Endothelial cell (in vitro differentiated cells): Measurements from ENCODE around the gene DPH1. TPM values are rescaled to one million over a fixed set of nuclear protein-coding genes. Genes with fewer than 3 reads are reported as not detected.

ENCODE experiments used
- DNase-seq: peaks from one replicate; pipeline ENCODE4 v3.0.0; 2021; ENCODE audit warnings: low spot score
- H3K27ac Mint-ChIP-seq: one replicate; pipeline ENCODE4 v1.8.0; 2021; ENCODE audit warnings: mixed read lengths, inconsistent platforms; ENCODE audit not compliant: unreplicated experiment
- H3K27me3 Mint-ChIP-seq: one replicate; pipeline ENCODE4 v1.8.0; 2021; ENCODE audit warnings: mild to moderate bottlenecking, moderate library complexity, mixed read lengths, inconsistent platforms; ENCODE audit not compliant: unreplicated experiment
- H3K36me3 Mint-ChIP-seq: one replicate; pipeline ENCODE4 v1.8.0; 2021; ENCODE audit warnings: mild to moderate bottlenecking, low read depth, mixed read lengths, inconsistent platforms; ENCODE audit not compliant: unreplicated experiment
- H3K4me1 Mint-ChIP-seq: one replicate; pipeline ENCODE4 v1.8.0; 2021; ENCODE audit warnings: mild to moderate bottlenecking, mixed read lengths, inconsistent platforms; ENCODE audit not compliant: unreplicated experiment
- H3K4me3 Mint-ChIP-seq: one replicate; pipeline ENCODE4 v1.8.0; 2021; ENCODE audit warnings: mild to moderate bottlenecking, mixed read lengths, inconsistent platforms; ENCODE audit not compliant: unreplicated experiment
- H3K9me3 Mint-ChIP-seq: one replicate; pipeline ENCODE4 v1.8.0; 2021; ENCODE audit warnings: mixed read lengths, inconsistent platforms; ENCODE audit not compliant: unreplicated experiment
- CTCF ChIP-seq: fragments of 200-600 bp; sonication (generic); IDR thresholded peaks from one replicate; pipeline ENCODE4 v1.5.0; 2021; ENCODE audit warnings: antibody characterized with exemption; ENCODE audit not compliant: unreplicated experiment
- total RNA-seq: library from RNA; stranded (reverse); fragmentation: NEBNext Ultra II Directional; extraction: Animal tissue kit (Norgen Biotek cat#: 25700); gene quantifications from one replicate; pipeline ENCODE4 v1.2.1, GENCODE V29; 2021; ENCODE audit not compliant: unreplicated experiment

DPH1 gene
- total RNA-seq, 1 donor from 2014 or later = 27.1 TPM

GRCh38 chr17:1995907-1996799 lies 33.8 kb upstream of the DPH1 start:
- peaks cover 13% of the 10 kb centered on the region for H3K4me1 Mint-ChIP-seq
- H3K36me3 Mint-ChIP-seq = peaks cover 6% of the 10 kb centered on the region
- H3K27ac Mint-ChIP-seq = no peak overlapping the region
- H3K9me3 Mint-ChIP-seq = no peaks in the 10 kb centered on the region
- peaks cover 21% of the 10 kb centered on the region for H3K27me3 Mint-ChIP-seq
- no peak for DNase-seq
- H3K4me3 Mint-ChIP-seq = no peak overlapping the region
- no peak for TF ChIP-seq CTCF

GRCh38 chr17:1996800-1997288 lies 33.1 kb upstream of the DPH1 start:
- Mint-ChIP-seq H3K4me3 (peak overlapping the region; percentile 72), H3K27me3 (peaks cover 18% of the 10 kb centered on the region), H3K27ac (peak overlapping the region; percentile 40)

GRCh38 chr17:1997289-1997926 lies 32.5 kb upstream of the DPH1 start:
- peaks cover 6% of the 10 kb centered on the region for H3K36me3 Mint-ChIP-seq
- H3K4me1 Mint-ChIP-seq = peaks cover 14% of the 10 kb centered on the region
- H3K27ac Mint-ChIP-seq = peak overlapping the region; percentile 40
- H3K4me3 Mint-ChIP-seq = peak overlapping the region; percentile 72
- peaks cover 18% of the 10 kb centered on the region for H3K27me3 Mint-ChIP-seq
- TF ChIP-seq CTCF = no peak
- DNase-seq = no peak
- no peaks in the 10 kb centered on the region for H3K9me3 Mint-ChIP-seq

More at GRCh38 chr17:1996800-1997288, 33.1 kb upstream of the DPH1 start:
- TF ChIP-seq CTCF = no peak
- DNase-seq = no peak
- Mint-ChIP-seq H3K9me3 (no peaks in the 10 kb centered on the region), H3K4me1 (peaks cover 13% of the 10 kb centered on the region), H3K36me3 (peaks cover 6% of the 10 kb centered on the region)

GRCh38 chr17:1997927-1998742 lies 31.8 kb upstream of the DPH1 start:
- H3K27ac Mint-ChIP-seq = no peak overlapping the region
- H3K9me3 Mint-ChIP-seq = no peaks in the 10 kb centered on the region
- TF ChIP-seq CTCF = no peak
- H3K4me1 Mint-ChIP-seq = peaks cover 17% of the 10 kb centered on the region
- no peak for DNase-seq
- no peak overlapping the region for H3K4me3 Mint-ChIP-seq
- H3K27me3 Mint-ChIP-seq = peaks cover 17% of the 10 kb centered on the region
- peaks cover 6% of the 10 kb centered on the region for H3K36me3 Mint-ChIP-seq
